HG02884 (cell line): ENCODE measurements around the gene CPED1.
"Not testable (repeated sequence)": the region's sequence is repeated elsewhere in the genome, so short reads cannot be mapped to it uniquely, and the experiment has no call there.

Experiments used
- ATAC-seq: cut with Tn5 transposase; IDR thresholded peaks from one replicate; pipeline ENCODE4 v1.9.1; 2021; ENCODE audit warnings: mild to moderate bottlenecking, moderate library complexity; ENCODE audit not compliant: unreplicated experiment

Gene CPED1

DNA sequence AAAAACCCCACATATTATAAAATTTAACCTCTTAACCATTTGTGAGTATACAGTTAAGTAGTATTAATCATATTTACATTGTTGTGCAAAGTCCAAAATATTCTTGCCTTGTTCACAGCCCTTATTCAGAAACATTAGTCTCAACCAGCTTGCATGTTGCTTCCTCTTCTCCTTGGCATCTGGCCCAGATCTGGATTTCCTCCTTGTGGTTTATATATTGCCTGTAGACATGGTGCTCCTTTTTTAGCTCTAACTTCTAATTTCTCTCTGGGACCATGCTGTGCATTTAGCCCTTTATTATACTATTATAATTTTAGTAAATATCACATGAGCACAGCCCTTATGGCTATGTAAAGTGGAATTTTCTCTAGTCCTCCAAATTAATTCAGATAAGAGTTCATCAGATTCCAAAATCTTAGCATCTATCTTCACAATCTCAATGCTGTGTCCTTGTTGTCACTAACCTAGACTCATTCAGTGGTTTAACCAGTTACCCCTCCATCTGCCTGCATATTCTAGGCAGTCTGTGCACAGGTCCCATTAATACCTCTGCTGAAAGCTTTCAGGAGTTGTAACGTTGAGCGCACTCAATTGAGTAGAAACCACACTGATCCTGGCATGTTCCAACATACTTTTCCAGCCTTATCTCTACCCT is 7.9 kb downstream of the CPED1 start:
- peak; percentile 54 for ATAC-seq

GRCh38 chr7:120996988-120997345 is 8.5 kb downstream of the CPED1 start:
- ATAC-seq, result peak; percentile 40

GRCh38 chr7:120997882-120998474 is 9.5 kb downstream of the CPED1 start:
- ATAC-seq, result no peak

GRCh38 chr7:120998520-120998919 is 10.0 kb downstream of the CPED1 start:
- ATAC-seq, result no peak

- ATAC-seq, result no peak
Measured at GRCh38 chr7:120998996-120999565, 10.6 kb downstream of the CPED1 start.

DNA sequence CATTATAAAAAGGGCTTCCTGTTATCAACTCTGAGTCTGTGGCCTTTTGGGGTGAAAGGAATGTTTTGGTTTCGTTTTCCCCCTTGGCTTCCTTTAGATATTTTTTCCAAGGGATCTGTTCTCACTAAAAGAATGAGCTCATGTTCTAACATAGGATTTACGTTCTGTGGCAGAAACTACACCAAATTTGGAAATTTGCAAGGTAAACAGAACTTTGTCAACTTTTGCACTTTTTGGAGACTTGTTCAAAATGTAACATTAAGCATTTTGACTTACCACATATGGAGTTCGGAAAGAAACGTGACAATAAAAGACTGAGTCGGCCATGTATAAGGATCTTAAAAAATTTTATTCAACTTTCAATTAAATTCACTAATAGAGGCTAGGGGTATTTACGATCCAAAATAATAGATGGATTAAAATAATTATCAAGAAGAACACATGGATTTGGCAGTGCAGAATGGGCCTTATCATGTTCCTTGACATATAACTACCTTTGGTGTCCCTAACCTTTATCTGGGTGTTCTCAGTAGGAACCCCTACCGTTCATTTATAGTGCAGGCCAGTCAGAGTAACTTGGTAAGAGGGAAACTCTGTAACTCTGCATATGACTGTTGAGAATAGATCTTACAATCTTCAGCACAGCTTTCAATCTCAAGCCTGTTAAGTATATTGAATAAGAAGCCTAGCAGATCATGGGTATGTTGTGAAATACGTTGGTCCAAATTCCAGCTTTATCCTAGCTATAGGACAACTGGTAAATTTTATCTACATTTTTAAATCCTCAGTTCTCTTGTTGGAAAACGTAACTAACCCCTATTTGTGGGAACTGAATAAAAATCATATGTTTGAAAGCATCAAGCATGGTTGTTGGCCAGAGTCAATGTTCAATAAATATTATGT is 11.8 kb downstream of the CPED1 start:
- no peak for ATAC-seq

DNA sequence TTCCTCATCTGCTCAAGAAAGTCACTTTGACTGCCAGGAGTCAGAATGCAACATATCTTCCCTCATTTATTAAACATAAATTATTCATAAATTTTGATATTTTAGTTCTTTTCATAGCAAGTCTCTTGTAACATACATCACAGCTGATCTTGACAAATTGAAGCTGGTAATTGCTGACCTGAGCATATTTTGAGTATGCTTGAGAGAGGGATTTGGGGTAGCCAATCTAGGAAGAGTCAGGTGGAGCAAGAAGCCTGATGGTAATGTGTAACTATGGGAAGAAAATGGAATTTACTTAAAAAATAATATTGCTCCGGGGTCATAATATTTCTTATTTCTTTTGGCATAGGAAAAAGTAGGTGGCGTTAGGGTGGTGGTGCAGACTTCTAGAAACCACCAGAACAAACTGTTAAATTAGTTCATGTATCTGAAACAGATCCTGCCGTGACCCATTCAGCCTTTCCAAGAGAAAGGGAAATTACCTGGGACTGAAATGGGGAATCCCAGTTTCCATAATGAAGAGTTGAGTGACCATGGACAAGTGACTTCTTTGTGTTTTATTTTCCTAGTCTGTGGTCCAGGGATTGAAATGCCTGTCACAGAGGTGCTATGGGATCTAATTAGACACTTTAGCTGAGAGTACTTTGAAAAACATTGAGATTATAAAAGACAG is 12.9 kb downstream of the CPED1 start:
- ATAC-seq, result no peak

- no peak for ATAC-seq
Measured at GRCh38 chr7:121002048-121002756, 13.7 kb downstream of the CPED1 start.

DNA sequence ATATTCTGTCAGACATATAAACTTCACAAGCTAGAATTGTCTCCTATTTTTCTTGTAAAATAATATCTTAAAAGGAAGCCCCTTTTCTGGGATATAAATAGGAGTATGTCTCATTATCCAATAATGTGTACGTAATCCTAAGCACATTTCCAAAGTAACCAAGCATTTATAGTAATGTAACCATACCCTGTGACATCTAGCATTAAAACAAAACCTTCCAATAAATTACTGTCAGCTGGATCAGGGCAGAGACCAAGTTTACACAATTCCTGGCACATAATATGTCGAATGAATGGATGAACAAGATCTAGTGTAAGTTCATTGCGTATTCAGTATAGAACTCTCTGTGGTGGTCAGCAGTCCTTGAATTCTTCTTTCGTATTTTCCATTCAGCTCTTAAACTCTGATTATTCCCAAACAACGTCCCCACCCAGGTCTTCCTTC is 14.3 kb downstream of the CPED1 start:
- ATAC-seq, result no peak

DNA sequence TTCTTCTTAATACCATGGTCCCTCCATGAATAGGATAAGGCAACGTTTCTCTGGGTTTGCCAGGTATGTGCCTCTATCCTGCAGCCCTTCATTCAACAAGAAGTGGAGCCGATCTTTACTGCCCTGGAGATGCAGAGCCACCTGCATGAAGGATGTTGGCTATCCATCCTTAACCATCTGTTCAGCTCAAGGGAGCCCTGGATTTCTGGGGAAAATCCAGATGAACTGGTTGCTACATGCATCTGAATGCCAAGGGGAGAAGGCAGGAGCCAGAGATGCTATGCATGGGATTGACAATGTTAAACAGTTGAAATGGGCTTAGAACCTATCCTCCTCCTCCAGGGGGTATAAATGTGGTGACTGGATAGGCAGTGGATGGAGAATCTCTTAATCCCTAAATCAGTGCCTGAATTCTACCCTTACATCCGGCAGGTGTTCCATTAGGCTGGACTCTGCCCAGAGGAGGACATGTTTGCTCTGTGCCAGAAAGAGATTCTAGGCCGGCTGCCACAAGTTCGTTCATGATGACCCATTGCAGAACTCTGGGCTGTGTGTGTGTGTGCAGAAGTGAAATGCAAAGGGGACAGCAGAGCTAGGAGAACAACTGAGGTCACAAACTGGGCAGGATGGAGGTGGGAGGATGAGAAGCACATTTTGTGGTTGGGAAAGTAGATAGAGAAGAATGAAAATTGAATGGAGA is 15.6 kb downstream of the CPED1 start:
- no peak for ATAC-seq

DNA sequence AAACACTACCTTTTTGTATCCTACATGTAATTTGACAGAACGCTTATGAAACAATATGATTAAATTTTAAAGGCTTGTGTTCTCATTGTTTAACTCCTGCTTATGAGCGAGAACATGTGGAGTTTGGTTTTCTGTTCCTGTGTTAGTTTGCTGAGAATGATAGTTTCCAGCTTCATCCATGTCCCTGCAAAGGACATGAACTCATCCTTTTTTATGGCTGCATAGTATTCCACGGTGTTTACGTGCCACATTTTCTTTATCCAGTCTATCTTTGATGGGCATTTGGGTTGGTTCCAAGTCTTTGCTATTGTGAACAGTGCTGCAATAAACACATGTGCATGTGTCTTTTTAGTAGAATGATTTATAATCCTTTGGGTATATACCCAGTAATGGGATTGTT is 16.5 kb downstream of the CPED1 start:
- not testable (repeated sequence) for ATAC-seq

DNA sequence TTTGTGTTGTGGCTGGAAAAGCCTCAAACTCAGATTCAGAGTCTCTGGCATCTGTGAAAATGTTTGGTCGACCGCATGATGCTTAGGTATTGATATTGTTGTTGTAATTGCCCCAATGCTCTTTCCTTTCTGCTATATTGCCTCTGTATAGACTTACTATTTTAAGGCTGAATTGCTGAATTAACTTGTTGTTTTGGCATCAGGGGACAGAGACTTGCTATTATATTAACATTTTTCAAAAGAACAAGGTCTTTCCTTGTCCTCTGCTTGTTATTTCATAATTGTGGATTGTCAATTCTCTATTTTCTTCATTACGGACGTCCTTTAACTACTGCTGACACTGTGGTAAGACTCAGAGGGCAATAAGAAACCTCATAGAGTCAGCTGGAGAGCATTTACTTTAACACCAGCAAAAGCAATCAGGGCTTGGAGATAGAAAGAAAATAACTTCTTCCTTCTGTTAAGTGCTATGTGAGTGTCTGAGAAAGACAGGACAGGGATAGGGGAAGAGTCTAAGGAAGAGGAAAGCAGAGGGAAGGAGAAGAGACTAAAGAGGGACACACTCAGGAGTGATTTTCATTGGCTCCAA is 17.6 kb downstream of the CPED1 start:
- no peak for ATAC-seq

DNA sequence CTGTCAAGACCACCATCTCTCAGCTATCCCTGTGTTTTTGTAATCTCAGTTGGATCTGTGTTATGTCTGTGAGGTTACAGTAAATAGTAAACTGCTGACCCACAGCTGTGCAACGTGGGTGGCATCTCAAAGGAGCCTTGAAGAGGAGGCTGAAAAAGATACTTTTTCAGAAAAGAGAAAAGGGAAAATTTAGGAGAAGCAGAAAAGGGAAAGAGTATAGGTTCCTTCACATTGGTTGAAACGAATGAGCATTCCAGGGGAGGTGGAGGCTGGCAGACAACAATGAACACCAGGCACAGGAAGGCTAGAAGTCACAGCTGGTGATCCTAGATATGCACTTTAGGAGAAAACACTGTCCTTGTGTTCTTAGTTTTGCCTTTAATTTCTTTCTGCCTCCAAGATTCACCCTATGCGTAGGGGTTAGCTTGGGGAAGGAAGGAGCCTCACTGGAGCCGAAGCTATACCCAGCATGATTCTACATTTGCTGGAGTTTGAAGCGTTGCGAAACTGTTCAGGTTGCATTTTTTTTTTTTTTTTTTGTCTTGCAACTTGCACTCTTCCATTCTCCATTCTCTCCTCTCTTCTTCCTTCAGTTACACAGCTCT is 18.3 kb downstream of the CPED1 start:
- ATAC-seq, result no peak

DNA sequence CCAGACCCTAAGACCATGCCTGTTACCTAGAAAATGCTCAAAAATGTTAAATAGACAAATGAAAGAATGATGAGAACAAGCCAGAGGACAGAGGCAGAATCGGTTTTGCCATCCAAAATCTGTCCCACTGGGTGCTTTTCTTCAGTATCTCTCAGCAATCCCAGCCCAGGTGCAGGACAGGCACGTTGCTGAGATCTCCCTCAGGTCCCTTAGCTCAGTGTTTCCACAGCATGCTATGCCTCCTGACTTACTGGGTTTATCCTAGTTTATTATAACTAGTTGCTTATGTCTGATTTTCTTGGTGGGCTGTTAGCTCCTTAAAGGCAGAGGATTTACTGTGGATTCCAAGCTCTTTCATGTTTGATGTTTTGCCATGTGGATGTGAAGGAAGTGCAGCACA is 20.3 kb downstream of the CPED1 start:
- no peak for ATAC-seq

DNA sequence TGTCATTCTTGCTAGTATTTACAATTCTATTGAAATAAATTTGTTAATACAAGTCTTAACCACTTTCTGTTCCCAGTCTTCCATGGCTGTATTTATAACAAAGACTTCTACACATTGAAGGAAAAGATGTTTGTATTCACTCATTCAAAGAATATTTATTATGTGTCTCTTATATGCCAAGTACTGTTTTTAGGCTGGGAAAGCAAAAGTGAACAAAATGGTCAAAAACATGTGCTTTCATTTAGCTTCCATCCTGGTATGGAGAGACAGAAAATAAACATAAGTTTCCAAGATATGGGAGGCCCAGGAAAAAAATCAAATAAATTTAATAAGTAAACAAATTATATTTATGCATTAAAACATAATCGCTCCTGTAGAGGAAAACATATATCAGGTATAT is 22.9 kb downstream of the CPED1 start:
- no peak for ATAC-seq

GRCh38 chr7:121012170-121012874 is 23.8 kb downstream of the CPED1 start:
- no peak for ATAC-seq

DNA sequence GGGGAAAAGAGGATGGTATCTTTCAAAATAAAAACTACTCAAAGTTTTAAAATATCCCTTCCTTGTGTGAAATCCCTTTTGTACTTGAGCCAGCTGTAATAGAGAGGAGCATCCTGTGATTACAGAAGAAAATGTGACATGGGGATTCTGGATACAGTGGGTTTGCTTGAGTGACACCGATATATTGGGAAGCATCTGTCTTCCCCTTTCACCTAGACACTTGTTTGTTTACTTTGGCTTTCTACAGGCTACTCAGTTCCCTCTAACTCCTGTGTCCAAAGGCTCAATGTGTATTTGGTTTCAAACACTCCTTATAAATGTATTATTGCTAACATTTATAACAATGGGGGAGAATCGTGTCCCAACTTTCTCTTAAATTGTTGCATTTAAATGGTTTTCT is 24.4 kb downstream of the CPED1 start:
- ATAC-seq, result no peak

DNA sequence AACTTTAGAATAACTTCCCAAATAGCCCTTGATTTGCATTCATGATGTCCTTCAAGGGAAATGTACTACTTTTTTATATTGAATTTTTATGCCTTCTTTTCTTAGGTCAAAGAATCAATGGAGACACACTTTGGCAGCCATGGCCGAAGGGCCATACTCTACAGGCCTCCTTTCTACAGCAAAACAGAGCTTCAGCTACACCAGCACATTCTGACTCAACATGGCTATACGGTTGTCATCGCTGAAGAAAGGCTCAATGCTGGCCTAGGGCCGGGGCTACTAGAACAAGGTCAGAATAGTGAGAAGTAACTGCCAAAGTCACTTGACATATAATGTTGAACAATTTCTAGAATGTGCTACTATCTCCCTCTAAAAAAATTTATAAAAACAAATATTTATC is 27.0 kb downstream of the CPED1 start:
- no peak for ATAC-seq
